K562 (cell line): ENCODE results near the gene LAMB4. TPM values are rescaled to one million over a fixed set of nuclear protein-coding genes. Genes with fewer than 3 reads are reported as not detected.

ENCODE experiments used
- FOXP4 ChIP-seq: sonication (generic); formaldehyde crosslinking; IDR thresholded peaks from 2 replicates; pipeline ENCODE4 v1.8.0; 2022; ENCODE audit warnings: mild to moderate bottlenecking, missing genetic modification reagents, borderline replicate concordance
- KLF16 ChIP-seq: IDR thresholded peaks from 2 replicates; pipeline ENCODE4 v1.6.1; 2016; ENCODE audit warnings: antibody characterized with exemption
- MITF ChIP-seq: IDR thresholded peaks from 2 replicates; pipeline ENCODE4 v1.6.1; 2014; ENCODE audit warnings: antibody characterized with exemption
- POLR2H ChIP-seq: IDR thresholded peaks from 2 replicates; pipeline ENCODE4 v1.6.1; 2016; ENCODE audit warnings: missing genetic modification characterization, low read depth, mild to moderate bottlenecking, control low read depth, missing compliant biosample characterization, moderate library complexity
- RFX7 ChIP-seq: fragments of 250-450 bp; sonication (Bioruptor Pico); IDR thresholded peaks from 2 replicates; pipeline ENCODE4 v1.5.1; 2021; ENCODE audit warnings: mild to moderate bottlenecking
- SMAD4 ChIP-seq: fragments of 250-450 bp; sonication (Bioruptor Pico); conservative IDR thresholded peaks from 2 replicates; pipeline ENCODE4 v1.8.0; 2021; ENCODE audit warnings: inconsistent platforms, mild to moderate bottlenecking, moderate library complexity
- UBTF ChIP-seq, 2 experiments: IDR thresholded peaks; 2 replicates each; pipeline ENCODE4 v1.6.1; 2012; ENCODE audit warnings: improper control_type of control experiment in 2 of 2, low read depth in 2 of 2, low read length in 2 of 2, borderline replicate concordance in 1 of 2
- ZNF431 ChIP-seq: sonication (generic); formaldehyde crosslinking; IDR thresholded peaks from 2 replicates; pipeline ENCODE4 v1.8.0; 2022; ENCODE audit warnings: mild to moderate bottlenecking, missing genetic modification reagents
- ZNF507 ChIP-seq: conservative IDR thresholded peaks from 2 replicates; pipeline ENCODE4 v1.6.1; 2017; ENCODE audit warnings: missing genetic modification characterization, missing compliant biosample characterization
- ZZZ3 ChIP-seq: fragments of 450-650 bp; IDR thresholded peaks from 2 replicates; pipeline ENCODE4 v1.6.1; 2016; ENCODE audit warnings: antibody characterized with exemption, mild to moderate bottlenecking, moderate library complexity
- polyA plus RNA-seq, 8 experiments: library from polyadenylated mRNA; depleted of rRNA in 4 of 8; stranded (reverse) in 5 of 8; unstranded in 3 of 8; fragments of >200 nt; fragmentation: Nextera tagmentation in 2 of 8; fragmentation: Illumina TruSeq in 1 of 8; extraction: Ambion mirVana in 2 of 8; extraction: Trizol in 1 of 8; gene quantifications; 2 replicates each; pipeline versions ENCODE4 v1.2.1 to v1.2.3, GENCODE V29; 2011 to 2014; ENCODE audit warnings: inconsistent platforms in 1 of 8, missing spikeins in 1 of 8
- total RNA-seq, 7 experiments: library from RNA; depleted of rRNA in 6 of 7; stranded (reverse); fragments of >200 nt in 6 of 7; fragmentation: Illumina TruSeq in 2 of 7; extraction: Trizol in 2 of 7; gene quantifications; 2 replicates each; pipeline versions ENCODE4 v1.2.1 to v1.2.3, GENCODE V29; 2011 to 2021; ENCODE audit warnings: low replicate concordance in 1 of 7
- TF ChIP-seq, protein P1 (sequence below), 2 experiments: fragments of 450-650 bp in 1 of 2; sonication (generic) in 1 of 2; formaldehyde crosslinking in 1 of 2; IDR thresholded peaks; 2 replicates each; pipeline versions ENCODE4 v1.7.1 to v1.9.0; 2016 to 2022; ENCODE audit warnings: inconsistent platforms in 1 of 2, mild to moderate bottlenecking in 1 of 2, missing genetic modification reagents in 1 of 2

LAMB4 gene
- total and polyA plus RNA-seq, 9 of the 15 experiments (the other 6 are each of a cell fraction or from before 2014, with no cell fraction given) = 0.06 to 0.13 (median 0.07) TPM; not detected in 6

GRCh38 chr7:108090791-108091460 lies 39.2 kb downstream of the LAMB4 start (continued):
- no peak for TF ChIP-seq MITF
- no peak for TF ChIP-seq FOXP4
- TF ChIP-seq UBTF (IDR thresholded peaks at IDR 0.05; ENCODE audit: borderline replicate concordance in 1 of 2, low read depth in 2 of 2, low read length in 2 of 2) = no peak
- no peak for TF ChIP-seq RFX7 (CRISPR knock-in tag)
- TF ChIP-seq, protein P1, sequence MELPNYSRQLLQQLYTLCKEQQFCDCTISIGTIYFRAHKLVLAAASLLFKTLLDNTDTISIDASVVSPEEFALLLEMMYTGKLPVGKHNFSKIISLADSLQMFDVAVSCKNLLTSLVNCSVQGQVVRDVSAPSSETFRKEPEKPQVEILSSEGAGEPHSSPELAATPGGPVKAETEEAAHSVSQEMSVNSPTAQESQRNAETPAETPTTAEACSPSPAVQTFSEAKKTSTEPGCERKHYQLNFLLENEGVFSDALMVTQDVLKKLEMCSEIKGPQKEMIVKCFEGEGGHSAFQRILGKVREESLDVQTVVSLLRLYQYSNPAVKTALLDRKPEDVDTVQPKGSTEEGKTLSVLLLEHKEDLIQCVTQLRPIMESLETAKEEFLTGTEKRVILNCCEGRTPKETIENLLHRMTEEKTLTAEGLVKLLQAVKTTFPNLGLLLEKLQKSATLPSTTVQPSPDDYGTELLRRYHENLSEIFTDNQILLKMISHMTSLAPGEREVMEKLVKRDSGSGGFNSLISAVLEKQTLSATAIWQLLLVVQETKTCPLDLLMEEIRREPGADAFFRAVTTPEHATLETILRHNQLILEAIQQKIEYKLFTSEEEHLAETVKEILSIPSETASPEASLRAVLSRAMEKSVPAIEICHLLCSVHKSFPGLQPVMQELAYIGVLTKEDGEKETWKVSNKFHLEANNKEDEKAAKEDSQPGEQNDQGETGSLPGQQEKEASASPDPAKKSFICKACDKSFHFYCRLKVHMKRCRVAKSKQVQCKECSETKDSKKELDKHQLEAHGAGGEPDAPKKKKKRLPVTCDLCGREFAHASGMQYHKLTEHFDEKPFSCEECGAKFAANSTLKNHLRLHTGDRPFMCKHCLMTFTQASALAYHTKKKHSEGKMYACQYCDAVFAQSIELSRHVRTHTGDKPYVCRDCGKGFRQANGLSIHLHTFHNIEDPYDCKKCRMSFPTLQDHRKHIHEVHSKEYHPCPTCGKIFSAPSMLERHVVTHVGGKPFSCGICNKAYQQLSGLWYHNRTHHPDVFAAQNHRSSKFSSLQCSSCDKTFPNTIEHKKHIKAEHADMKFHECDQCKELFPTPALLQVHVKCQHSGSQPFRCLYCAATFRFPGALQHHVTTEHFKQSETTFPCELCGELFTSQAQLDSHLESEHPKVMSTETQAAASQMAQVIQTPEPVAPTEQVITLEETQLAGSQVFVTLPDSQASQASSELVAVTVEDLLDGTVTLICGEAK (IDR thresholded peaks at IDR 0.05) = peak; percentile 82
- TF ChIP-seq, protein P1 (CRISPR knock-in tag; IDR thresholded peaks at IDR 0.05) = peak; percentile 85
- no peak for TF ChIP-seq KLF16
- TF ChIP-seq POLR2H (tag) = no peak
- TF ChIP-seq ZNF507 (tag) = peak; percentile 97
- TF ChIP-seq ZZZ3 = no peak
- 0 out of 2 replicates have a peak, but pooled peaks have one; percentile 27 for TF ChIP-seq SMAD4 (CRISPR knock-in tag)
- TF ChIP-seq ZNF431 (CRISPR knock-in tag) = no peak
